ENCODE measurements around the gene ACLY.

Gene ACLY

DNA sequence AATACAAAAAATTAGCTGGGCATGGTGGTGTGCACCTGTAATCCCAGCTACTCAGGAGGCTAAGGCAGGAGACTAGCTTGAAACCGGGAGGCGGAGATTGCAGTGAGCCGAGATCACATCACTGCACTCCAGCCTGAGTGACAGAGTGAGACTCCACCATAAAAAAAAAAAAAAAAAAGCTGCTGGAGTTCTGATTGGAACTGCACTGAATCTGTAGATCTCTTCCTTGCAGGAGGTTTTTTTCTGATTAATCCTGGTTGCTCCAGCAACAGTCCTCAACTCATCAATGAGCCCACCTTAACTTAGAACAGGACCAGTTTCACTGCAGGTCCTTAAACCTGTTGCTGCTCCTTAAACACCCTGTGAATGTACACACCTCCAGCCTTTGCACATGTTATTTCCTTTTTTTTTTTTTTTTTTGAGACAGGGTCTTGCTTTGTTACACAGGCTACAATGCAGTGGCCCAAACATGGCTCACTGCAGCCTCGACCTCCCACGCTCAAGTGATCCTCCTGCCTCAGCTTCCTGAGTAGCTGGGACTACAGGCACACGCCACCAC lies 10.0 kb upstream of the ACLY start:
- TF ChIP-seq, protein P1, sequence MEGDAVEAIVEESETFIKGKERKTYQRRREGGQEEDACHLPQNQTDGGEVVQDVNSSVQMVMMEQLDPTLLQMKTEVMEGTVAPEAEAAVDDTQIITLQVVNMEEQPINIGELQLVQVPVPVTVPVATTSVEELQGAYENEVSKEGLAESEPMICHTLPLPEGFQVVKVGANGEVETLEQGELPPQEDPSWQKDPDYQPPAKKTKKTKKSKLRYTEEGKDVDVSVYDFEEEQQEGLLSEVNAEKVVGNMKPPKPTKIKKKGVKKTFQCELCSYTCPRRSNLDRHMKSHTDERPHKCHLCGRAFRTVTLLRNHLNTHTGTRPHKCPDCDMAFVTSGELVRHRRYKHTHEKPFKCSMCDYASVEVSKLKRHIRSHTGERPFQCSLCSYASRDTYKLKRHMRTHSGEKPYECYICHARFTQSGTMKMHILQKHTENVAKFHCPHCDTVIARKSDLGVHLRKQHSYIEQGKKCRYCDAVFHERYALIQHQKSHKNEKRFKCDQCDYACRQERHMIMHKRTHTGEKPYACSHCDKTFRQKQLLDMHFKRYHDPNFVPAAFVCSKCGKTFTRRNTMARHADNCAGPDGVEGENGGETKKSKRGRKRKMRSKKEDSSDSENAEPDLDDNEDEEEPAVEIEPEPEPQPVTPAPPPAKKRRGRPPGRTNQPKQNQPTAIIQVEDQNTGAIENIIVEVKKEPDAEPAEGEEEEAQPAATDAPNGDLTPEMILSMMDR (IDR thresholded peaks at IDR 0.05; ENCODE audit: insufficient read depth, missing control alignments) = no peak
- FAIRE-seq = no peak
- no peak for DNase-seq (ENCODE audit: insufficient read length, low spot score)

DNA sequence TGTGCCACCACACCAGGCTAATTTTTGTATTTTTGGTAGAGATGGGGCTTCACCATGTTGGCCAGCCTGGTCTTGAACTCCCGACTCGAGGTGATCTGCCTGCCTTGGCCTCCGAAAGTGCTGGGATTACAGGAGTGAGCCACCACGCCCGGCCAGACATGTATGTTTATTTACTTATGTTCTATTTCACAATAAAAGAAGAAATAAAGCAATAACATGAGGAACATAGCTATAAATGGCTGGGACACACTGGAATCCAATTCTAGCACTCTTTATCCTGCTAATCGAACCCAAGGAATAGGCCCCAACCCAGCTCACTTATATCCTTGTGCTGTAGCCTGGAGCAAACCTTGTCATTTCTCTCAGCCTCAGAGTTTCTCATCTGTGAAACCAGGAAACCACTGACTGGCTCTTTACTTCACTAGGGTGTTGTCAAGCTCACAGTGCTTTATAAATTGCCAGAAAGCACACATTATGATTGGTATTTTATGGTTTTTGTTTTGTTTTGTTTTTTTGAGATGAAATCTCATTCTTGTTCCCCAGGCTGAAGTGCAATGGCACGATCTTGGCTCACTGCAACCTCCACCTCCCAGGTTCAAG lies 7.3 kb upstream of the ACLY start:
- no peak for FAIRE-seq
- TF ChIP-seq, protein P1 (IDR thresholded peaks at IDR 0.05; ENCODE audit: insufficient read depth, missing control alignments) = no peak

DNA sequence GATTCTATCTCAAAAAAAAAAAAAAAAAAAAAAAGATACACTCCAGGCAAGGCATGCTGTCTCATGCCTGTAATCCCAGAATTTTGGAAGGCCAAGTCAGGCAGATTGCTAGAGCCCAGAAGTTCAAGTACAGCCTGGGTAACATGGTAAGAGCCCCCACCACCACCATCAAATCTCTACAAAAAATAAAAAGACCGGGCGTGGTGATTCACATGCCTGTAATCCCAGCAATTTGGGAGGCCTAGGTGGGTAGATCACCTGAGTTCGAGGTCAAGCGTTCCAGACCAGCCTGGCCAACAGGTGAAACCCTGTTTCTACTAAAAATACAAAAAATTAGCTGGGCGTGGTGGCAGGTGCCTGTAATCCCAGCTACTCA lies 1.8 kb upstream of the ACLY start:
- FAIRE-seq (no peak), DNase-seq (ENCODE audit: insufficient read length, low spot score) (no peak)
- TF ChIP-seq, protein P1 (IDR thresholded peaks at IDR 0.05; ENCODE audit: insufficient read depth, missing control alignments) = no peak

More for the DNA sequence above, 7.3 kb upstream of the ACLY start:
- no peak for DNase-seq (ENCODE audit: insufficient read length, low spot score)

DNA sequence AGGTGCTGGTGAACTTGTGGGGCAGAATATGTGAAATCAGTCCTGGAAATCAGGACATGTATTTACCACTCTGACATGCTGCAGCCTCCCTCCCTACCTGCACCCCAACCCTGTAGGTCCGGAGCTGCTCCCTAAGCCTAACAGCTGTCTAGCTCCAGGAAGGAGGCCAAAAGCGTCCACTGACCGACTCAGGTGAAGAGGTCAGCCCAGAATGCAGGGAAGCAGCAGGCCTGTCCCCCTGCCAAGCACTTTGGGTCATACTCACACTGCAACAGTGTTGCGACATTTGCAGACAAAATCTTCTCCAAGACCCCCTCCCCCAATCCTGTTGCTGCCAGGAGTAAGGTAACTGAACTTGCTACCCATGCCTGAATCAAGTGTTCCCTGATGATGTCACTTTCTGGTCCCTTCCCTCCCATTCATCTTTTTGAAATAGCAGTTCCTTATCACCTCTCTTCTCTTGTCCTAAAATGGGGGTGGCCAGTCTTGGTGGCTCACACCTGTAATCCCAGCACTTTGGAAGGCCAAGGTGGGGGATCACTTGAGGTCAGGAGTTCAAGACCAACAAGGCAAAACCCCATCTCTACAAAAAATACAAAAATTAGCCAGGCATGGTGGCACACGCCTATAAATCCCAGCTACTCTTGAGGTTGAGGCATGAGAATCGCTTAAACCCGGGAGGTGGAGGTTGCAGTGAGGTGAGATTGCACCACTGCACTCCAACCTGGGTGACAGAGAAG lies 1.3 kb upstream of the ACLY start:
- TF ChIP-seq, protein P1 (IDR thresholded peaks at IDR 0.05; ENCODE audit: insufficient read depth, missing control alignments) = no peak
- no peak for FAIRE-seq

DNA sequence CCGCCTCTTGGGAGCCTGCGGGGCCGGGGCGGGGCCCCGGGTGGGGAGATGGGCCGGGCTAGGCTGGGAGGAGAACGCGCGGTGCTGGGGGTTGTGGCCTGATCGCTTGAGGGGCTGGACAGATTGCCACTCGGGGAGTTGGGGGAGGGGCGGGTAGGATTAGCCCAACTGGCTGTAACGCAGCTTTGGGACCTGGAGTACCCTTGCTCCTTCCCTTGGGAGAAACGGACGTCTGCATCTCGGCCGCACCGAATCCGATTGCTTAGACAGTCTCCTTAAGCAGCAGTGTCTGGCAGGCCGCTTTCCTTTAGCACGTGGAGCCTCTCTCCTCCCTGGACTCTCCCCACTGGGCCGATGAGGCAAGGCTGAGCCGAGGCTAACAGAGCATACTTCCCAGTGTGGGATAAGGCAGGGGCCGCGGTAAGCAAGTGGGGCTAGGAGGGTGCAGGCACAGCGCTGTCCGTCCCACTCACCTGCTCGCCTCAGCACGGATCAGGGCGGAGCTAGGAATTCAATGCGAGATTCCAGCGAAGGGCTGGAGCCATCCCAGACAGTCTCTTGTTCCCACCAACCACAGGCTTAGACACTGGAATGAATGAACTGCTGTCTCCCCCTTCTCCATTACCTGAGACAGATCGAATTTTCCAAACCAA lies 540 bp upstream of the ACLY start:
- TF ChIP-seq, protein P1 (IDR thresholded peaks at IDR 0.05; ENCODE audit: insufficient read depth, missing control alignments) = no peak
- no peak for DNase-seq (ENCODE audit: insufficient read length, low spot score)
- FAIRE-seq = no peak

More for the DNA sequence above, 1.3 kb upstream of the ACLY start:
- DNase-seq (ENCODE audit: insufficient read length, low spot score) = no peak

DNA sequence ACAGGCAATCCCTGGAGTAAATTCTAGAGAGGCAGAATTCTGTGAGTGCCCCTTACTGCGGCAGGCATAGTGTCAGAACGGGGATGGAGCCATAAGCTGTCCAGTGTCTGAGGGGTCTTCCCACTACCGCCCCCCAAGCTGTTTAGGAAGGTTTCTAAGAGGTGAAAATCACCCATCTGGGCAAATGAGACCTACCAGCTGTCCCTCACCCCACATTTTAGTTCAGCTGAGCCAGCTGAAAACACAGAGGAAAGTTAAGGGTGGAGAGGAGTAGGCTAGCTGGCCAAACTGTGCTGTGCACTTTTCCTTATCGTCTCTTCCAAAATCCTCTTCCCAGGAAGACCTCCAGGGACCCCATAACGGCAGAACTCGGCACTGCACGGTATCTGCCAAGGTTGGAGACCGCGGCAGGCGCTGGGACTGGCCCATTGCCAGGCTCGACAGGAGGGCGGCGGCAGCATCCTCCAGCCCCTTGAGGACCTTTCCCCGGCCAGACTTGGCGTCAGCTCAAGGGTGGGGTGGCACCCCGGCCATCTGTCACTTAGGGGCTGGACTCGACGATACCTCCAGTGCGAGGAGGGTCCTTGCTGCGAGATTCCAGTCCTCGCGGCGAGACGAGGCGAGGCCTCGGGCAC lies 955 bp downstream of the ACLY start:
- TF ChIP-seq, protein P1 (IDR thresholded peaks at IDR 0.05; ENCODE audit: insufficient read depth, missing control alignments) = no peak
- DNase-seq (ENCODE audit: insufficient read length, low spot score) (no peak), FAIRE-seq (no peak)

Data from D721Med (cell line).